DND-41 (cell line): Measurements from ENCODE around the gene ZSCAN22.

Experiments used
- EZH2 ChIP-seq: IDR thresholded peaks from 3 replicates; pipeline ENCODE4 v1.6.1; 2012; ENCODE audit warnings: borderline replicate concordance, low read depth, mild to moderate bottlenecking, moderate library complexity, low read length, inconsistent platforms; ENCODE audit not compliant: severe bottlenecking
- TF ChIP-seq, protein P1 (sequence below): IDR thresholded peaks from 2 replicates; pipeline ENCODE4 v1.5.1; 2012; ENCODE audit warnings: borderline replicate concordance, low read length, moderate library complexity, mild to moderate bottlenecking; ENCODE audit not compliant: poor library complexity, severe bottlenecking; ENCODE audit errors: extremely low read depth

- TF ChIP-seq, protein P1, sequence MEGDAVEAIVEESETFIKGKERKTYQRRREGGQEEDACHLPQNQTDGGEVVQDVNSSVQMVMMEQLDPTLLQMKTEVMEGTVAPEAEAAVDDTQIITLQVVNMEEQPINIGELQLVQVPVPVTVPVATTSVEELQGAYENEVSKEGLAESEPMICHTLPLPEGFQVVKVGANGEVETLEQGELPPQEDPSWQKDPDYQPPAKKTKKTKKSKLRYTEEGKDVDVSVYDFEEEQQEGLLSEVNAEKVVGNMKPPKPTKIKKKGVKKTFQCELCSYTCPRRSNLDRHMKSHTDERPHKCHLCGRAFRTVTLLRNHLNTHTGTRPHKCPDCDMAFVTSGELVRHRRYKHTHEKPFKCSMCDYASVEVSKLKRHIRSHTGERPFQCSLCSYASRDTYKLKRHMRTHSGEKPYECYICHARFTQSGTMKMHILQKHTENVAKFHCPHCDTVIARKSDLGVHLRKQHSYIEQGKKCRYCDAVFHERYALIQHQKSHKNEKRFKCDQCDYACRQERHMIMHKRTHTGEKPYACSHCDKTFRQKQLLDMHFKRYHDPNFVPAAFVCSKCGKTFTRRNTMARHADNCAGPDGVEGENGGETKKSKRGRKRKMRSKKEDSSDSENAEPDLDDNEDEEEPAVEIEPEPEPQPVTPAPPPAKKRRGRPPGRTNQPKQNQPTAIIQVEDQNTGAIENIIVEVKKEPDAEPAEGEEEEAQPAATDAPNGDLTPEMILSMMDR = no peak
- no peak for TF ChIP-seq EZH2
These were observed 30.7 kb upstream of the ZSCAN22 start for GRCh38 chr19:58296104-58296503.
